GM23338 (cell line): ENCODE results near the gene ANKRD34B.

Source experiments
- EZH2 ChIP-seq: fragments of 200-600 bp; sonication (generic); IDR thresholded peaks from one replicate; pipeline ENCODE4 v1.8.0; 2017; ENCODE audit warnings: antibody characterized with exemption, mild to moderate bottlenecking, low read depth; ENCODE audit not compliant: unreplicated experiment
- REST ChIP-seq: IDR thresholded peaks from one replicate; pipeline ENCODE4 v1.6.1; 2018; ENCODE audit warnings: antibody characterized with exemption; ENCODE audit not compliant: unreplicated experiment
- TF ChIP-seq, protein P1 (sequence below), 2 experiments: fragments of 200-600 bp in 1 of 2; sonication (generic) in 1 of 2; conservative IDR thresholded peaks; 2 replicates each; pipeline versions ENCODE4 v1.5.1 to v1.6.1; 2016 to 2017; ENCODE audit warnings: antibody characterized with exemption in 2 of 2, low read depth in 2 of 2, mild to moderate bottlenecking in 2 of 2, moderate library complexity in 1 of 2

- TF ChIP-seq, protein P1, sequence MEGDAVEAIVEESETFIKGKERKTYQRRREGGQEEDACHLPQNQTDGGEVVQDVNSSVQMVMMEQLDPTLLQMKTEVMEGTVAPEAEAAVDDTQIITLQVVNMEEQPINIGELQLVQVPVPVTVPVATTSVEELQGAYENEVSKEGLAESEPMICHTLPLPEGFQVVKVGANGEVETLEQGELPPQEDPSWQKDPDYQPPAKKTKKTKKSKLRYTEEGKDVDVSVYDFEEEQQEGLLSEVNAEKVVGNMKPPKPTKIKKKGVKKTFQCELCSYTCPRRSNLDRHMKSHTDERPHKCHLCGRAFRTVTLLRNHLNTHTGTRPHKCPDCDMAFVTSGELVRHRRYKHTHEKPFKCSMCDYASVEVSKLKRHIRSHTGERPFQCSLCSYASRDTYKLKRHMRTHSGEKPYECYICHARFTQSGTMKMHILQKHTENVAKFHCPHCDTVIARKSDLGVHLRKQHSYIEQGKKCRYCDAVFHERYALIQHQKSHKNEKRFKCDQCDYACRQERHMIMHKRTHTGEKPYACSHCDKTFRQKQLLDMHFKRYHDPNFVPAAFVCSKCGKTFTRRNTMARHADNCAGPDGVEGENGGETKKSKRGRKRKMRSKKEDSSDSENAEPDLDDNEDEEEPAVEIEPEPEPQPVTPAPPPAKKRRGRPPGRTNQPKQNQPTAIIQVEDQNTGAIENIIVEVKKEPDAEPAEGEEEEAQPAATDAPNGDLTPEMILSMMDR (conservative IDR thresholded peaks at IDR 0.05; ENCODE audit: low read depth in 2 of 2), result no peak
- TF ChIP-seq EZH2, result no peak
- no peak for TF ChIP-seq REST
Measured at GRCh38 chr5:80591352-80591751, 21.3 kb upstream of the ANKRD34B start.
